ENCODE results near the gene DSCAM. TPM values are rescaled to one million over a fixed set of nuclear protein-coding genes. Genes with fewer than 3 reads are reported as not detected.

The DSCAM gene
- total and polyA plus RNA-seq, 10 of the 15 experiments (the other 5 are each of a cell fraction or from before 2014, with no cell fraction given) = not detected

DNA sequence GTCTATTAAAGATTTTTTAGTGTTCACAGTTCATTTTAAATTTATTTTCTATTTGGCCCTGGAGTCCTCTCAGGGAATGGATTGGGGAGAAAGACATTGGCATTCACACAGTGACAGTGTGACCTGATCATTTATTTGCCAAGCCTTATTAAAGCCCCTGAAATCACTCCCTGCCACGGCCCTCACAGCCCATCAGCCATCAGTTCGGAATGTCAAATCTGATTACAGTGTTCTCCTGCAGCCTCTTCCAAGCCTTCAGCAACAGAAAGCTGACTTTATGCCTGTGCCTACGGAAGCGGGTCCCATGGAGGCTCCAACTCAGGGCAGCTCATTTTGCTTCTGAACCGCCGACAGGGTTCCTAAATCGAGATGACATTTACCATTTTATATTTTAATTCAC lies 451.2 kb downstream of the DSCAM start:
- POLR2A ChIA-PET = no interaction called here

More for the DNA sequence above, 451.2 kb downstream of the DSCAM start:
- TF ChIP-seq NR2C2 (IDR thresholded peaks at IDR 0.05; ENCODE audit: borderline replicate concordance, control insufficient read depth, insufficient read length, low read depth) (no peak), ZBED1 (IDR thresholded peaks at IDR 0.05; ENCODE audit: borderline replicate concordance) (no peak), SPI1 (IDR thresholded peaks at IDR 0.05; ENCODE audit: borderline replicate concordance, insufficient read depth, low read depth, low read length) (no peak), PAX8 (IDR thresholded peaks at IDR 0.05) (no peak), POLR2A (IDR thresholded peaks at IDR 0.05; ENCODE audit: low read depth, low read length) (no peak), TCF12 (IDR thresholded peaks at IDR 0.05; ENCODE audit: low read depth, low read length) (no peak), RAD21 (IDR thresholded peaks at IDR 0.05; ENCODE audit: insufficient read depth, low read depth, low read length) (no peak), SREBF1 (IDR thresholded peaks at IDR 0.05; ENCODE audit: low read length) (no peak), SIN3A (IDR thresholded peaks at IDR 0.05; ENCODE audit: low read depth, low read length) (no peak), EED (IDR thresholded peaks at IDR 0.05; ENCODE audit: low read depth) (no peak), YBX1 (IDR thresholded peaks at IDR 0.05) (no peak), POLR2AphosphoS2 (IDR thresholded peaks at IDR 0.05; ENCODE audit: low read depth, low read length) (no peak), MEF2A (IDR thresholded peaks at IDR 0.05; ENCODE audit: insufficient read depth, low read depth, low read length) (no peak), KAT2A (conservative IDR thresholded peaks at IDR 0.05; ENCODE audit: control insufficient read depth, low read depth, low read length) (no peak)
- TF ChIP-seq, protein P1, sequence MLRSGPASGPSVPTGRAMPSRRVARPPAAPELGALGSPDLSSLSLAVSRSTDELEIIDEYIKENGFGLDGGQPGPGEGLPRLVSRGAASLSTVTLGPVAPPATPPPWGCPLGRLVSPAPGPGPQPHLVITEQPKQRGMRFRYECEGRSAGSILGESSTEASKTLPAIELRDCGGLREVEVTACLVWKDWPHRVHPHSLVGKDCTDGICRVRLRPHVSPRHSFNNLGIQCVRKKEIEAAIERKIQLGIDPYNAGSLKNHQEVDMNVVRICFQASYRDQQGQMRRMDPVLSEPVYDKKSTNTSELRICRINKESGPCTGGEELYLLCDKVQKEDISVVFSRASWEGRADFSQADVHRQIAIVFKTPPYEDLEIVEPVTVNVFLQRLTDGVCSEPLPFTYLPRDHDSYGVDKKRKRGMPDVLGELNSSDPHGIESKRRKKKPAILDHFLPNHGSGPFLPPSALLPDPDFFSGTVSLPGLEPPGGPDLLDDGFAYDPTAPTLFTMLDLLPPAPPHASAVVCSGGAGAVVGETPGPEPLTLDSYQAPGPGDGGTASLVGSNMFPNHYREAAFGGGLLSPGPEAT (IDR thresholded peaks at IDR 0.05; ENCODE audit: low read depth) = no peak
- TF ChIP-seq, protein P2, sequence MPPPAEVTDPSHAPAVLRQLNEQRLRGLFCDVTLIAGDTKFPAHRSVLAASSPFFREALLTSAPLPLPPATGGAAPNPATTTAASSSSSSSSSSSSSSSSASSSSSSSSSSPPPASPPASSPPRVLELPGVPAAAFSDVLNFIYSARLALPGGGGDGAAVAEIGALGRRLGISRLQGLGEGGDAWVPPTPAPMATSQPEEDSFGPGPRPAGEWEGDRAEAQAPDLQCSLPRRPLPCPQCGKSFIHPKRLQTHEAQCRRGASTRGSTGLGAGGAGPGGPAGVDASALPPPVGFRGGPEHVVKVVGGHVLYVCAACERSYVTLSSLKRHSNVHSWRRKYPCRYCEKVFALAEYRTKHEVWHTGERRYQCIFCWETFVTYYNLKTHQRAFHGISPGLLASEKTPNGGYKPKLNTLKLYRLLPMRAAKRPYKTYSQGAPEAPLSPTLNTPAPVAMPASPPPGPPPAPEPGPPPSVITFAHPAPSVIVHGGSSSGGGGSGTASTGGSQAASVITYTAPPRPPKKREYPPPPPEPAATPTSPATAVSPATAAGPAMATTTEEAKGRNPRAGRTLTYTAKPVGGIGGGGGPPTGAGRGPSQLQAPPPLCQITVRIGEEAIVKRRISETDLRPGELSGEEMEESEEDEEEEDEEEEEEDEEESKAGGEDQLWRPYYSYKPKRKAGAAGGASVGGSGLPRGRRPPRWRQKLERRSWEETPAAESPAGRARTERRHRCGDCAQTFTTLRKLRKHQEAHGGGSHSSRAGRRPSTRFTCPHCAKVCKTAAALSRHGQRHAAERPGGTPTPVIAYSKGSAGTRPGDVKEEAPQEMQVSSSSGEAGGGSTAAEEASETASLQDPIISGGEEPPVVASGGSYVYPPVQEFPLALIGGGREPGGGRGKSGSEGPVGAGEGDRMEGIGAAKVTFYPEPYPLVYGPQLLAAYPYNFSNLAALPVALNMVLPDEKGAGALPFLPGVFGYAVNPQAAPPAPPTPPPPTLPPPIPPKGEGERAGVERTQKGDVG (CRISPR knock-in tag; IDR thresholded peaks at IDR 0.05) = no peak
- TF ChIP-seq, protein P3, sequence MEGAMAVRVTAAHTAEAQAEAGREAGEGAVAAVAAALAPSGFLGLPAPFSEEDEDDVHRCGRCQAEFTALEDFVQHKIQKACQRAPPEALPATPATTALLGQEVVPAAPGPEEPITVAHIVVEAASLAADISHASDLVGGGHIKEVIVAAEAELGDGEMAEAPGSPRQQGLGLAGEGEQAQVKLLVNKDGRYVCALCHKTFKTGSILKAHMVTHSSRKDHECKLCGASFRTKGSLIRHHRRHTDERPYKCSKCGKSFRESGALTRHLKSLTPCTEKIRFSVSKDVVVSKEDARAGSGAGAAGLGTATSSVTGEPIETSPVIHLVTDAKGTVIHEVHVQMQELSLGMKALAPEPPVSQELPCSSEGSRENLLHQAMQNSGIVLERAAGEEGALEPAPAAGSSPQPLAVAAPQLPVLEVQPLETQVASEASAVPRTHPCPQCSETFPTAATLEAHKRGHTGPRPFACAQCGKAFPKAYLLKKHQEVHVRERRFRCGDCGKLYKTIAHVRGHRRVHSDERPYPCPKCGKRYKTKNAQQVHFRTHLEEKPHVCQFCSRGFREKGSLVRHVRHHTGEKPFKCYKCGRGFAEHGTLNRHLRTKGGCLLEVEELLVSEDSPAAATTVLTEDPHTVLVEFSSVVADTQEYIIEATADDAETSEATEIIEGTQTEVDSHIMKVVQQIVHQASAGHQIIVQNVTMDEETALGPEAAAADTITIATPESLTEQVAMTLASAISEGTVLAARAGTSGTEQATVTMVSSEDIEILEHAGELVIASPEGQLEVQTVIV (IDR thresholded peaks at IDR 0.05; ENCODE audit: borderline replicate concordance, partially characterized antibody) = no peak
- TF ChIP-seq, protein P4, sequence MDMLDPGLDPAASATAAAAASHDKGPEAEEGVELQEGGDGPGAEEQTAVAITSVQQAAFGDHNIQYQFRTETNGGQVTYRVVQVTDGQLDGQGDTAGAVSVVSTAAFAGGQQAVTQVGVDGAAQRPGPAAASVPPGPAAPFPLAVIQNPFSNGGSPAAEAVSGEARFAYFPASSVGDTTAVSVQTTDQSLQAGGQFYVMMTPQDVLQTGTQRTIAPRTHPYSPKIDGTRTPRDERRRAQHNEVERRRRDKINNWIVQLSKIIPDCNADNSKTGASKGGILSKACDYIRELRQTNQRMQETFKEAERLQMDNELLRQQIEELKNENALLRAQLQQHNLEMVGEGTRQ (IDR thresholded peaks at IDR 0.05; ENCODE audit: borderline replicate concordance, low read depth, low read length) = no peak
- no peak overlapping the region for H3K4me2 ChIP-seq (ENCODE audit: control insufficient read depth, insufficient read depth)
- no peak overlapping the region for H2AFZ ChIP-seq (ENCODE audit: control insufficient read depth, low read depth, low read length)
- H3K4me3 ChIP-seq = no peak overlapping the region
- no peaks in the 10 kb centered on the region for H3K79me2 ChIP-seq (ENCODE audit: control insufficient read depth, insufficient read depth, low read length)
- H3K9ac ChIP-seq (ENCODE audit: control insufficient read depth, insufficient read depth, low read length) = no peak overlapping the region
- in situ Hi-C loops (cut with MboI) (no loop called here), intact Hi-C loops (cut with micrococcal nuclease; ENCODE audit: unreplicated experiment) (no loop called here)
- 22% methylated on average over 7 of the region's 7 CpGs for WGBS (ENCODE audit: insufficient coverage, insufficient replicate concordance, low lambda C conversion rate, missing lambda C conversion rate)
- CTCF ChIA-PET = no interaction called here
- no peaks in the 10 kb centered on the region for H4K20me1 ChIP-seq (ENCODE audit: control insufficient read depth, insufficient read depth)
- FAIRE-seq (no peak), DNase-seq (ENCODE audit: low read depth, low spot score) (no peak), ATAC-seq (no peak)
- H3K4me1 ChIP-seq (ENCODE audit: control insufficient read depth, insufficient read depth, low read length) = no peaks in the 10 kb centered on the region
- no peaks in the 10 kb centered on the region for H3K36me3 ChIP-seq (ENCODE audit: control insufficient read depth in 2 of 2, insufficient read depth in 2 of 2, low read length in 1 of 2)
- RAD21 ChIA-PET (ENCODE audit: unreplicated experiment) = no interaction called here
- SMC1A ChIA-PET (ENCODE audit: uncharacterized antibody, unreplicated experiment) = no interaction called here
- no peak overlapping the region for H3K27ac ChIP-seq (ENCODE audit: control insufficient read depth, insufficient read depth)
- BruUV-seq (replicated peaks) = no TSS peak
- H3K27me3 ChIP-seq (replicated peaks in 1 of 2; ENCODE audit: control insufficient read depth in 2 of 2, insufficient read depth in 2 of 2, low read length in 1 of 2) = no peaks in the 10 kb centered on the region
- no peaks in the 10 kb centered on the region; the same call in 2 of the 3 replicates for H3K9me3 ChIP-seq (replicated peaks; ENCODE audit: control insufficient read depth, insufficient read depth, low read length)

All from GM12878 (cell line).